CD14-positive monocyte (primary cell): Measurements from ENCODE around the gene FASTK. TPM values are rescaled to one million over a fixed set of nuclear protein-coding genes. Genes with fewer than 3 reads are reported as not detected.

Experiments
- DNase-seq, 3 donors: peaks; one replicate each; pipeline ENCODE4 v3.0.0-alpha.2; 2011 to 2022
- H2AFZ ChIP-seq: 2 replicates; pipeline ENCODE4 v1.6.0; 2012; ENCODE audit warnings: mild to moderate bottlenecking, low read depth, low read length, inconsistent platforms; ENCODE audit not compliant: insufficient read depth, poor library complexity, severe bottlenecking
- H3K27ac ChIP-seq, 2 donors: 1 replicate in 1 of 2; 2 replicates in 1 of 2; pipeline ENCODE4 v1.5.1; 2012 to 2013; ENCODE audit warnings: low read length in 2 of 2, control low read depth in 1 of 2, inconsistent platforms in 1 of 2, low read depth in 1 of 2, mild to moderate bottlenecking in 1 of 2
- H3K27me3 ChIP-seq, 2 donors: one replicate each; pipeline versions ENCODE4 v1.6.0 to v1.6.1; 2011 to 2013; ENCODE audit warnings: low read length in 2 of 2; ENCODE audit not compliant: control insufficient read depth in 2 of 2, insufficient read depth in 2 of 2
- H3K36me3 ChIP-seq, 2 donors: replicated peaks in 1 of 2; 1 replicate in 1 of 2; 2 replicates in 1 of 2; pipeline versions ENCODE4 v1.5.1 to v1.6.1; 2012 to 2013; ENCODE audit warnings: low read length in 2 of 2, control low read depth in 1 of 2, inconsistent platforms in 1 of 2, mild to moderate bottlenecking in 1 of 2; ENCODE audit not compliant: insufficient read depth in 2 of 2, control insufficient read depth in 1 of 2
- H3K4me1 ChIP-seq, 2 donors: 1 replicate in 1 of 2; 2 replicates in 1 of 2; pipeline versions ENCODE4 v1.5.1 to v1.6.1; 2012 to 2013; ENCODE audit warnings: low read length in 2 of 2, control low read depth in 1 of 2, inconsistent platforms in 1 of 2, mild to moderate bottlenecking in 1 of 2, moderate library complexity in 1 of 2; ENCODE audit not compliant: insufficient read depth in 2 of 2, control insufficient read depth in 1 of 2
- H3K4me2 ChIP-seq: replicated peaks from 2 replicates; pipeline ENCODE3; 2012; ENCODE audit warnings: low read length, moderate library complexity, mild to moderate bottlenecking; ENCODE audit not compliant: poor library complexity, severe bottlenecking; ENCODE audit errors: extremely low read depth
- H3K4me3 ChIP-seq, 3 experiments: fragments of 200-600 bp in 1 of 3; sonication (generic) in 1 of 3; replicated peaks in 1 of 3; 1 replicate in 2 of 3; 2 replicates in 1 of 3; pipeline ENCODE4 v1.5.1; 2011 to 2013; ENCODE audit warnings: low read length in 3 of 3, mild to moderate bottlenecking in 3 of 3, control low read depth in 2 of 3, low read depth in 2 of 3, inconsistent platforms in 1 of 3, moderate library complexity in 1 of 3
- H3K79me2 ChIP-seq: 2 replicates; pipeline ENCODE4 v1.6.0; 2012; ENCODE audit warnings: mild to moderate bottlenecking, control low read depth, inconsistent platforms, low read length, moderate library complexity; ENCODE audit not compliant: insufficient read depth
- H3K9ac ChIP-seq: 2 replicates; pipeline ENCODE4 v1.6.0; 2017; ENCODE audit warnings: low read length, mild to moderate bottlenecking; ENCODE audit not compliant: insufficient read depth, poor library complexity, severe bottlenecking
- H3K9me3 ChIP-seq, 2 donors: replicated peaks in 1 of 2; 1 replicate in 1 of 2; 2 replicates in 1 of 2; pipeline versions ENCODE4 v1.5.1 to v1.6.1; 2012 to 2013; ENCODE audit warnings: low read length in 2 of 2, control low read depth in 1 of 2; ENCODE audit not compliant: control insufficient read depth in 1 of 2, insufficient read depth in 1 of 2
- H4K20me1 ChIP-seq: 2 replicates; pipeline ENCODE4 v1.6.0; 2012; ENCODE audit warnings: mild to moderate bottlenecking, low read length, control low read depth, moderate library complexity; ENCODE audit not compliant: insufficient read depth
- H3K27ac Mint-ChIP-seq, 7 donors: one replicate each; pipeline ENCODE4 v1.8.0; 2020; ENCODE audit warnings: mild to moderate bottlenecking in 7 of 7, mixed read lengths in 7 of 7, moderate library complexity in 6 of 7, inconsistent platforms in 2 of 7
- H3K27me3 Mint-ChIP-seq, 3 donors: one replicate each; pipeline ENCODE4 v1.8.0; 2021 to 2022; ENCODE audit warnings: low read depth in 3 of 3, mild to moderate bottlenecking in 3 of 3, mixed read lengths in 3 of 3, moderate library complexity in 3 of 3, inconsistent platforms in 1 of 3
- H3K36me3 Mint-ChIP-seq, 2 donors: one replicate each; pipeline ENCODE4 v1.8.0; 2020; ENCODE audit warnings: mixed read lengths in 2 of 2, inconsistent platforms in 1 of 2, mild to moderate bottlenecking in 1 of 2
- H3K4me1 Mint-ChIP-seq: one replicate; pipeline ENCODE4 v1.8.0; 2020; ENCODE audit warnings: mild to moderate bottlenecking, mixed read lengths
- H3K4me3 Mint-ChIP-seq, 2 donors: one replicate each; pipeline ENCODE4 v1.8.0; 2020; ENCODE audit warnings: mild to moderate bottlenecking in 2 of 2, mixed read lengths in 2 of 2, moderate library complexity in 1 of 2
- H3K9me3 Mint-ChIP-seq, 7 donors: one replicate each; pipeline ENCODE4 v1.8.0; 2020 to 2022; ENCODE audit warnings: mixed read lengths in 7 of 7, mild to moderate bottlenecking in 6 of 7, moderate library complexity in 6 of 7, inconsistent platforms in 2 of 7
- CTCF ChIP-seq: fragments of 200-600 bp; IDR thresholded peaks from one replicate; pipeline ENCODE4 v1.8.0; 2022; ENCODE audit warnings: antibody characterized with exemption, mild to moderate bottlenecking
- whole genome bisulfite sequencing: methylation state at CpG from one replicate; pipeline ENCODE4 v1.1.5; 2013; ENCODE audit warnings: missing lambda C conversion rate; ENCODE audit not compliant: insufficient coverage; 5-methylcytosine and 5-hydroxymethylcytosine counted together
- intact Hi-C, 2 donors: fragments of 100-400 bp; cut with micrococcal nuclease; formaldehyde crosslinking; loops; one replicate each; pipeline versions ENCODE4 v1.15.0 to v1.15.1; 2023
- polyA plus RNA-seq, 3 donors: library from polyadenylated mRNA; depleted of rRNA in 1 of 3; unstranded in 2 of 3; stranded (reverse) in 1 of 3; fragments of 300-500 nt in 2 of 3; fragments of >200 nt in 1 of 3; fragmentation: Illumina TruSeq in 2 of 3; gene quantifications; 1 replicate in 2 of 3; 2 replicates in 1 of 3; pipeline ENCODE4 v1.2.3, GENCODE V29; 2012 to 2021

Gene FASTK
- polyA plus RNA-seq, 3 donors = 34.7 to 110 (median 38.6) TPM

- H3K4me3 Mint-ChIP-seq = no peak overlapping the region
Observed at GRCh38 chr7:151093748-151094147, 13.1 kb upstream of the FASTK start.

GRCh38 chr7:151091988-151092387 is 11.4 kb upstream of the FASTK start:
- H3K27me3 ChIP-seq = no peaks in the 10 kb centered on the region
- H3K36me3 ChIP-seq = peaks cover 2 to 17% of the 10 kb centered on the region in 2 donors
- TF ChIP-seq CTCF = no peak
- Mint-ChIP-seq H3K9me3 (peaks cover 0 to 2% (median 0%) of the 10 kb centered on the region in 7 donors), H3K27me3 (no peaks in the 10 kb centered on the region), H3K4me1 (peaks cover 45% of the 10 kb centered on the region), H3K36me3 (peaks cover 23 to 28% of the 10 kb centered on the region in 2 donors), H3K27ac (no peak overlapping the region), H3K4me3 (no peak overlapping the region)
- WGBS = 97% methylated on average over 13 of the region's 14 CpGs
- no peak overlapping the region for H3K9ac ChIP-seq
- H3K9me3 ChIP-seq = no peaks in the 10 kb centered on the region
- H4K20me1 ChIP-seq = peaks cover 97% of the 10 kb centered on the region
- H3K79me2 ChIP-seq = peaks cover 76% of the 10 kb centered on the region
- peaks cover 37 to 46% of the 10 kb centered on the region in 2 donors for H3K4me1 ChIP-seq
- intact Hi-C loops = loop anchor here (1.0 to 10.0 kb wide), 3 partner anchors 13 to 57 kb away; no protein-coding TSS in a partner anchor
- H3K27ac ChIP-seq = no peak overlapping the region
- H3K4me3 ChIP-seq = no peak overlapping the region
- no peak for DNase-seq
- no peak overlapping the region for H3K4me2 ChIP-seq
- H2AFZ ChIP-seq = no peak overlapping the region

More at GRCh38 chr7:151093748-151094147, 13.1 kb upstream of the FASTK start:
- Mint-ChIP-seq H3K36me3 (peaks cover 25 to 33% of the 10 kb centered on the region in 2 donors), H3K9me3 (peaks cover 0 to 2% (median 0%) of the 10 kb centered on the region in 7 donors), H3K27ac (no peak overlapping the region), H3K4me1 (peaks cover 38% of the 10 kb centered on the region), H3K27me3 (no peaks in the 10 kb centered on the region)
- no peak overlapping the region for H3K4me3 ChIP-seq
- no peak overlapping the region for H3K9ac ChIP-seq
- no peaks in the 10 kb centered on the region for H3K27me3 ChIP-seq
- peaks cover 2 to 17% of the 10 kb centered on the region in 2 donors for H3K36me3 ChIP-seq
- peaks cover 22 to 29% of the 10 kb centered on the region in 2 donors for H3K4me1 ChIP-seq
- WGBS = 98% methylated on average over 6 of the region's 6 CpGs
- no peak for TF ChIP-seq CTCF
- peaks cover 99% of the 10 kb centered on the region for H4K20me1 ChIP-seq
- DNase-seq = no peak
- H3K9me3 ChIP-seq = no peaks in the 10 kb centered on the region
- no peak overlapping the region for H2AFZ ChIP-seq
- H3K4me2 ChIP-seq = no peak overlapping the region
- H3K27ac ChIP-seq = no peak overlapping the region
- intact Hi-C loops = loop anchor here in 1 of 2 donors (2.0 to 10.0 kb wide), 3 partner anchors 15 to 59 kb away; no protein-coding TSS in a partner anchor
- peaks cover 84% of the 10 kb centered on the region for H3K79me2 ChIP-seq
